ENCODE measurements around the gene NKIRAS2.

The NKIRAS2 gene

GRCh38 chr17:42026857-42027589 lies 7.1 kb downstream of the NKIRAS2 start:
- DNase-seq (ENCODE audit: low read depth in 3 of 3) = no peak

DNA sequence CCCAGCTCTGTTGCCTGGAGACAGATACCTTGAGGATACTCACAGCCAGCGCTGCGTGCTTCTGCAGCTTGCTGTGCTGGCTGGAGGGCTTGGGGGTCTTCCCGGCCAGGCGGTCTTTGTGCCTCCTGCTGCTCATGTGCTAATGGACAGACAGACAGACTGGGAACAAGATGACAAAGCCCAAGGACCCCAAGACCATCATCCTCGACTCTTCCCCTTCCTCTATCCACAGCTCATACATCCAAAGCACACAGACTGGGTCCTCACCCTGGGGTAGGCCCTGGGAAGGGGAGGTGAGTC lies 7.7 kb downstream of the NKIRAS2 start:
- no peak for DNase-seq (ENCODE audit: low read depth in 3 of 3)

DNA sequence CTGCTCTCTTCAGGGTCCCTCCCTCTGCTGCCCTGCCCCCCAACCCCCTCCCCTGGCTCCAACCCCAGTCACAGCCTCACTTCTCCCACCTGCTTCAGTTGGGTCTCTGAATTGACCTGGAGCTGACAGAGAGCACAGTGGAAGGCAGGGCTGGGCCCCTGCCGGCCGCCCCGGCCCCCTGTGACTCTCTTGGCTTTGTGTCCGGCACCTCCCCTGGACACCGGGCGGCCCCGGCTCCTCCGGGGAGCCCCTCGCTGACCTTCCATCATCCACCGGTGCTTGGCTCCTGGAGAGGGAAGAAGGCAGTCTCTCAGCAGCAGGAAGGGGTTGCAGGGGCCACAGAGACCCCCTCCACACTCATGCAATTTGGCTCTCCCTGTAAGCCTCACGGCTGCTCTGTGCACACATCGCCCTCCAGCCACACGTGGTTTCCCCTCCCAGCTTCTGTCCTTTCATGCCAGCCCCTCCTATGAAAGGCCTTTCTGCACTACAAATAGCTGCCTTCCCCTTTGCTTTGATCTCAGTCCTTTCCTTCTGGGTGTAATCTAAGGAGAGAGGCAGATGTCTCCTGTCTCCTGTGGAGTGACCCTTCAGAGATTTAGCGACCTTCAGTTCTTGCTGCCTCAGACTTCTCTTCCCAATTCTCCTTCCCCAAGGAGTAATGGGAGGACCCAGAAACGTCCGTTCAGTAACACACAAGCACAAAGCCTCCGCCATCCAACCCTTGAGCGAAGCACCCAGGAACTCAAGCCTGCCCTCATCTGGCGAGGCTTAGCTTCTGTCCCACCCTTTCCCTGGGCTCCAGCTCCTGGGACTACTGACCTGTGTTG lies 8.3 kb downstream of the NKIRAS2 start:
- no peak for DNase-seq (ENCODE audit: low read depth in 3 of 3)

- no peak for DNase-seq (ENCODE audit: low read depth in 3 of 3)
Observed at GRCh38 chr17:42028791-42029127, 8.9 kb downstream of the NKIRAS2 start.

- no peak for DNase-seq (ENCODE audit: low read depth in 3 of 3)
Observed at GRCh38 chr17:42031584-42031983, 11.7 kb downstream of the NKIRAS2 start.

- no peak for DNase-seq (ENCODE audit: low read depth in 3 of 3)
Observed at GRCh38 chr17:42034059-42034458, 14.2 kb downstream of the NKIRAS2 start.

DNA sequence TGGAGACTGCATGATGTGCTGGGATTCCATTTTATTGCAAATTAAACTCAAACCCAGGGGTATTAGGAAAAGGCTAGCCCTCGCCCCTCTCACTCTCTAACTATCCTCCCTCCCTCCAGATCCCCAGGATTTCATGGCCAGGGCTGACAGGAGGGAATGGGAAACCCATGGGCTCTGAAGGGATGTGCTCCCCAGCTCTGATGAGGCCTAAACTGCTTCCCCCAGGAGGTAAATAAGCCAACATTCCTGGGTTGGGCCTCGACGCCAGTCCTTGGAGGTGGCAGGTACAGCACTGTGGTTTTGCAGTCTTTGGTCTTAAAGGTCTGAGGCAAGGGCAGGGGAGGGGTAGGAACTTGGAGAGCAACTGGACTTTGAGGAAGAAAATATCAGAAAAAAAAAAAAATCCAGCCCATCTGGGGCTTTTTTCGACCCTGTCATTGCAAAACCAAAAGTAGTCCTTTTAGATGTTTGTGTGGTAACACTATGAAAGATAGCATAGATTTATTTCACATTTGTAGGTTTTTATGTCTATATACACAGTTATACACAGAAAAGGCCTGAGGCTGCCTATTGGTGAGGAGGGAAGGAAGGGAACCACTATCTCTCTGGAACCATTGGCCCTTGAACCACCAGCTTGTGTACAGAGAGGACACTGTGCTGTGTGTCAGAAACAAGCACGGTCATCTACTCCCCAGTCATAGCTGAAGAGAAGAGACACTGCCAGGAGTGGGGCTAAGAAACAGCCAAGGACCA lies 18.5 kb downstream of the NKIRAS2 start:
- DNase-seq (ENCODE audit: low read depth in 3 of 3) = no peak

GRCh38 chr17:42039794-42040763 lies 20.2 kb downstream of the NKIRAS2 start:
- no peak for DNase-seq (ENCODE audit: low read depth in 3 of 3)

GRCh38 chr17:42040818-42041217 lies 20.9 kb downstream of the NKIRAS2 start:
- DNase-seq (ENCODE audit: low read depth in 3 of 3) = no peak

DNA sequence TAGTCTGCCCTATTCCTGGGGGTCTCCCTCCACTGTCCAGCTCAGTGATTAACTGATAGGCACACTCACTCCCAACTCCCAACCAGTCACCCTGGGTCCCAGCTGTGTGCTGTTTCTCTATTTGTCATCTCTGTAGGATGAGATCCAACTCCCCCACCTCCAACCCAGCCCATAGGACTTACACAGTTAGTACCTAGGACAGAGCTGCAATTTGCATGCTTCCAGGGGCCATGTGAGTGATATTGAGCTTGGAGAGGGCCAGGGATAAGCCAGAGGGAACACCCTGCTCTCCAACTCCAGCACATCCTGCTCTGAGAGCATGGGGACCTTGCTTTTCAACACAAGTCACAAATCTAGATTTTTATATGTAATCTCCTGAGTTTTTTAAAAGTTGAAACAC lies 21.7 kb downstream of the NKIRAS2 start:
- DNase-seq (ENCODE audit: low read depth in 3 of 3) = no peak

GRCh38 chr17:42042598-42043319 lies 22.9 kb downstream of the NKIRAS2 start:
- DNase-seq (ENCODE audit: low read depth in 3 of 3) = no peak

GRCh38 chr17:42045719-42046118 lies 25.8 kb downstream of the NKIRAS2 start:
- DNase-seq (ENCODE audit: low read depth in 3 of 3) = no peak

DNA sequence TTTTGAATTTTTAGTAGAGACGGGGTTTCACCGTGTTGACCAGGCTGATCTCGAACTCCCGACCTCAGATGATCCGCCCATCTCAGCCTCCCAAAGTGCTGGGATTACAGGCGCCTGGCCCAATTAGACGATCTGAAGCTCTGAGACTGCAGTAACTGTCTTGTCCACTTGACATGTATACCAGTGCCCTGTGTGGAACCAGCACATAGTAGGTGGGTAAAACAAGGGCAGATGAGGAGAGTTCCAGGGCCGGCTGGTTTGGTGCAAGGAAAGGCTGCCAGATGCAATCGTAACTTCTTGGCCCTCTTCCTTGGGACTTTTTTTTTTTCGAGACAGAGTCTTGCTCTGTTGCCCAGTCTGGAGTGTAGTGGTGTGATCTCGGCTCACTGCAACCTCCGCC lies 27.5 kb downstream of the NKIRAS2 start:
- DNase-seq (ENCODE audit: low read depth in 3 of 3) = no peak

GRCh38 chr17:42049834-42050392 lies 30.0 kb downstream of the NKIRAS2 start:
- DNase-seq (ENCODE audit: low read depth in 3 of 3) = no peak

DNA sequence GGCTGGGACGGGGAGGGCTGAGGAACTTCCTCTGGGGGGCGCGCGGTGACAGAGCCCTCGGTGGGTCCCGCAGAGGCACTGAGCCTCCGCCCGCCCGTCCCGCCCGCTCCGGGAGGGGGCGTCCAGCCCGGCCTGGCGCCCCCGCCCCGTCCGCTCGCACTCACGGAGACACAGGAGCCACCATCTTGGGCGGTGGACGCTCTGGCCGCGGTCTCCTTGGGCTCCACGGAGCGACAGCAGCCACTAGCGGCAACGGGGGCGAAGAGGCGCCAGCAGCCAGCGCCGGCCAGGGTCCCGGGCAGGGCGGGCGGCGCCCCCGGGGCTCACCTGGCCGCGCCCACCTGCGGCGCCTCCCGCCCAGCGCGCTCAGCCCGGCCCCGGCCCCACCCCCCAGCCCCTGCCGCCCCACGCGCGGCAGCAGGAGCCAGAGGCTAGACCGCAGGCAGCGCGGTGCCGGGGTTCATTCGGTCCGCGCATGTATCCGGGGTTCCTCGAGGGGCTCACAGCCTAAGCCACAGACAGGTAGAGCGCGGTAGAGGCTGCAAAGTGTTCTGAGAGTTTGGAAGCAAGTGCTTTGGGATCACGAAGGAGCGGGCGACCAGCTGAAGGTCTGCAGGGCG lies 30.6 kb downstream of the NKIRAS2 start, which contains the start of gene C17orf113:
C17orf113 (minus strand) TSS at position 209 of the 620 bp plus-strand sequence. CDS start 7,225 bp downstream, outside the sequence.
- DNase-seq (ENCODE audit: low read depth in 3 of 3) = peak in 1 of 3 experiments; percentile 18

DNA sequence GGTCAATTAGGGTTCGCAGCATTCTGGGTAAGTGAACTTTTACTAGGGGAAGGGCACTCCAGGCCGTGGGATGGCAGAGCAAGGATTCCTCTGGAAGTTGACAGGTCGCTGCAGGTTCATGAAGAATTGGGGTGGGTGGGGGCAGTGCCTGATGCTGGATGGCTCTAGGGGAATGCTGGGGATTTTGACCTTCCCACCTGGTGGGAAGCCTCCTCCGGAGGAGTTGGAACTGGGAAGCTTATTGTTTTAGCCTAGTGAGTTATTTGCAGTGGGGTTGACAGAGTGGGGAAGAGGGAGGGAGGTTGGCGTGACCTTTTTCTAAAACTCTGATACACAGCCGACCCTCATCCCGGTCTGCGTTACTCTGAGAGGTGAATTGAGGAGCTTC lies 31.1 kb downstream of the NKIRAS2 start:
- DNase-seq (ENCODE audit: low read depth in 3 of 3) = no peak

DNA sequence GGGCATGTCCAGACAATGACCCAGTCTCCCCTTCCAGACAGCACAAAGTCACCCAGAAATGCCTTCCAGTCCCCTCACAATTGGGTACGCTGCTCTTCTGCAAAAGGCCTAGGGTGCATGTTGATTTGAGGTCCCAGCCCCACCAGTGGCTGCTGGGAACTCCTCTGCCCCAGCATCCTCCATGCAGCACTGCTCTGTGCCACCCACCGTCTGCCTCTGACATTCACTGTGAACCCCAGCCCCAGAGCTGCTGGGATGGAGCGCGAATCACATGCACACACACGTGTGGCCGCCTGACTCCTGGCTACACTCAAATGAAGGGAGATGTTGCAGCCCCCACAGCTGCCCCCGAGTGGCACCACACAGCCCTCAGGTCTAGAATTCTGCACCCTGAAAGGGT lies 31.8 kb downstream of the NKIRAS2 start:
- DNase-seq (ENCODE audit: low read depth in 3 of 3) = no peak

DNA sequence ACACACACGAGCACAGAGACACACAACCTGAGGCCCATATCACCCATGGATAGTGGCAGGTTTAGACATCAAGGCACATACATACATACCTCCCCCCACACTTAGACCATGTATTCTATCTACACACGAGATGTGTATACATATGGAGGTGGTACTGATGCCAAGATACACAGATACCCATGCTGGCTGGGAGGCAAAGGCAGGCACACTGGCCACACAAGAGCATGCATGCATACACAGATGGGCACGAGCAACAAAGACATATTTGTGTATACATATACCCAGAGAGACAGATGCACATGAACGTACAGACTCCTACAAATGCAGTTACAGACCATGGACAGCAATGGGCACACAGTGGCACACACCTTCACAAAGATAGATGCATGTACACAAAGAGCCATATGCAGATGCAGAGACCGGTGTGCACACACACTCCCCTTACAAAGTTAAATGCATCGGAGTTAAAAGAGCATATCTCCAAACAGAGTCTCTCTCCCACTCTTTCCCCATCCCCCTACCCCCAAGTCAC lies 32.5 kb downstream of the NKIRAS2 start:
- DNase-seq (ENCODE audit: low read depth in 3 of 3) = no peak

GRCh38 chr17:42053731-42054500 lies 34.0 kb downstream of the NKIRAS2 start:
- no peak for DNase-seq (ENCODE audit: low read depth in 3 of 3)

Measured in stimulated activated CD4-positive, alpha-beta T cell treated with anti-CD3 and anti-CD28 coated beads, TNF-alpha, amount 100 ng/mL, for 4 hours (primary cell).